ENCODE data around the gene CCDC74A.
"Not testable (repeated sequence)": the region's sequence is repeated elsewhere in the genome, so short reads cannot be mapped to it uniquely, and the experiment has no call there.

Gene CCDC74A

GRCh38 chr2:131492418-131493198 is 35.1 kb upstream of the CCDC74A start:
- peak overlapping the region; percentile 91 for H3K4ac ChIP-seq (ENCODE audit: low read depth, low read length)
- peak overlapping the region; percentile 84 for H2BK12ac ChIP-seq (ENCODE audit: low read length)
- peak overlapping the region; percentile 95 for H2BK5ac ChIP-seq (ENCODE audit: low read depth, low read length, poor library complexity)
- peak overlapping the region; percentile 100 for H4K8ac ChIP-seq (ENCODE audit: low read depth, low read length)
- peaks cover 5 to 9% of the 10 kb centered on the region in 2 experiments for H3K36me3 ChIP-seq (ENCODE audit: control insufficient read depth in 1 of 2, insufficient read depth in 2 of 2, low read length in 2 of 2)
- H3K23ac ChIP-seq (ENCODE audit: low read length), result no peak overlapping the region
- peak overlapping the region; percentile 91 for H3K9ac ChIP-seq (ENCODE audit: low read length)
- peaks cover 15% of the 10 kb centered on the region for H3K79me1 ChIP-seq (ENCODE audit: low read length)
- peak overlapping the region; percentile 98 for H4K91ac ChIP-seq (ENCODE audit: low read depth, low read length)
- H3K4me3 ChIP-seq (ENCODE audit: low read depth, low read length), result peak overlapping the region; percentile 97
- peak overlapping the region; percentile 100 for H2AFZ ChIP-seq (ENCODE audit: insufficient read depth, low read length, poor library complexity)
- H3K4me2 ChIP-seq (ENCODE audit: low read length), result peak overlapping the region; percentile 73
- peak overlapping the region; percentile 85 for H2AK5ac ChIP-seq (ENCODE audit: low read length)
- H3K4me1 ChIP-seq (ENCODE audit: control insufficient read depth in 1 of 2, insufficient read depth in 2 of 2, low read length in 2 of 2), result peaks cover 6 to 10% of the 10 kb centered on the region in 2 experiments
- H4K12ac ChIP-seq (ENCODE audit: low read depth, low read length), result peak overlapping the region; percentile 100
- H3K79me2 ChIP-seq (ENCODE audit: control insufficient read depth, insufficient read depth, low read length, poor library complexity), result peaks cover 28% of the 10 kb centered on the region
- peak overlapping the region; percentile 100 for H3K18ac ChIP-seq (ENCODE audit: low read length)
- peak overlapping the region; percentile 93 for H3K27ac ChIP-seq (ENCODE audit: low read depth, low read length)
- peak overlapping the region; percentile 99 for H2BK120ac ChIP-seq (ENCODE audit: insufficient read depth, low read length, poor library complexity)
- no peaks in the 10 kb centered on the region for H3K9me3 ChIP-seq (ENCODE audit: insufficient read depth, low read depth, low read length)
- no peaks in the 10 kb centered on the region for H3K27me3 ChIP-seq (ENCODE audit: insufficient read depth, low read length)
- H3K14ac ChIP-seq (ENCODE audit: low read length), result peak overlapping the region; percentile 100
- DNase-seq, result peak; percentile 96 to 97
- WGBS (ENCODE audit: extremely low coverage, insufficient coverage, insufficient read length), result no CpG with 5 or more reads among the region's 79 CpGs

- Histone ChIP-seq H3K79me2 (ENCODE audit: control insufficient read depth, insufficient read depth, low read length, poor library complexity) (peaks cover 28% of the 10 kb centered on the region), H3K9ac (ENCODE audit: low read length) (peak overlapping the region; percentile 91), H3K9me3 (ENCODE audit: insufficient read depth, low read depth, low read length) (no peaks in the 10 kb centered on the region), H3K23ac (ENCODE audit: low read length) (no peak overlapping the region), H2BK12ac (ENCODE audit: low read length) (no peak overlapping the region), H3K27ac (ENCODE audit: low read depth, low read length) (peak overlapping the region; percentile 93), H2AFZ (ENCODE audit: insufficient read depth, low read length, poor library complexity) (peak overlapping the region; percentile 95), H3K27me3 (ENCODE audit: insufficient read depth, low read length) (no peaks in the 10 kb centered on the region), H2AK5ac (ENCODE audit: low read length) (peak overlapping the region; percentile 13), H3K4me2 (ENCODE audit: low read length) (peak overlapping the region; percentile 73), H2BK5ac (ENCODE audit: low read depth, low read length, poor library complexity) (peak overlapping the region; percentile 82), H3K14ac (ENCODE audit: low read length) (peak overlapping the region; percentile 88), H4K91ac (ENCODE audit: low read depth, low read length) (peak overlapping the region; percentile 98), H3K4me1 (ENCODE audit: control insufficient read depth in 1 of 2, insufficient read depth in 2 of 2, low read length in 2 of 2) (peaks cover 6 to 10% of the 10 kb centered on the region in 2 experiments), H3K36me3 (ENCODE audit: control insufficient read depth in 1 of 2, insufficient read depth in 2 of 2, low read length in 2 of 2) (peaks cover 3 to 15% of the 10 kb centered on the region in 2 experiments), H3K18ac (ENCODE audit: low read length) (peak overlapping the region; percentile 94), H4K8ac (ENCODE audit: low read depth, low read length) (peak overlapping the region; percentile 100), H2BK120ac (ENCODE audit: insufficient read depth, low read length, poor library complexity) (peak overlapping the region; percentile 64), H3K79me1 (ENCODE audit: low read length) (peaks cover 15% of the 10 kb centered on the region), H3K4ac (ENCODE audit: low read depth, low read length) (peak overlapping the region; percentile 91), H3K4me3 (ENCODE audit: low read depth, low read length) (peak overlapping the region; percentile 97), H4K12ac (ENCODE audit: low read depth, low read length) (peak overlapping the region; percentile 100)
- DNase-seq, result no peak
- WGBS (ENCODE audit: extremely low coverage, insufficient coverage, insufficient read length), result no CpG with 5 or more reads among the region's 40 CpGs
These were observed 34.3 kb upstream of the CCDC74A start for GRCh38 chr2:131493199-131493968.

GRCh38 chr2:131495506-131495905 is 32.2 kb upstream of the CCDC74A start:
- peaks cover 15% of the 10 kb centered on the region for H3K79me1 ChIP-seq (ENCODE audit: low read length)
- H2BK5ac ChIP-seq (ENCODE audit: low read depth, low read length, poor library complexity); H3K9me3 ChIP-seq (ENCODE audit: insufficient read depth, low read depth, low read length); H2BK12ac ChIP-seq (ENCODE audit: low read length); H4K8ac ChIP-seq (ENCODE audit: low read depth, low read length); H3K4me2 ChIP-seq (ENCODE audit: low read length); H3K4ac ChIP-seq (ENCODE audit: low read depth, low read length); H3K23ac ChIP-seq (ENCODE audit: low read length); H3K18ac ChIP-seq (ENCODE audit: low read length); H3K4me3 ChIP-seq (ENCODE audit: low read depth, low read length); H2BK120ac ChIP-seq (ENCODE audit: insufficient read depth, low read length, poor library complexity); H3K27ac ChIP-seq (ENCODE audit: low read depth, low read length); H3K14ac ChIP-seq (ENCODE audit: low read length); H3K27me3 ChIP-seq (ENCODE audit: insufficient read depth, low read length); H2AFZ ChIP-seq (ENCODE audit: insufficient read depth, low read length, poor library complexity); H2AK5ac ChIP-seq (ENCODE audit: low read length); H3K9ac ChIP-seq (ENCODE audit: low read length); H4K12ac ChIP-seq (ENCODE audit: low read depth, low read length); DNase-seq; H4K91ac ChIP-seq (ENCODE audit: low read depth, low read length): not testable (repeated sequence)
- peaks cover 6 to 19% of the 10 kb centered on the region in 2 experiments for H3K36me3 ChIP-seq (ENCODE audit: control insufficient read depth in 1 of 2, insufficient read depth in 2 of 2, low read length in 2 of 2)
- H3K79me2 ChIP-seq (ENCODE audit: control insufficient read depth, insufficient read depth, low read length, poor library complexity), result peaks cover 28% of the 10 kb centered on the region
- peaks cover 6 to 10% of the 10 kb centered on the region in 2 experiments for H3K4me1 ChIP-seq (ENCODE audit: control insufficient read depth in 1 of 2, insufficient read depth in 2 of 2, low read length in 2 of 2)
- no CpG with 5 or more reads among the region's 1 CpG for WGBS (ENCODE audit: extremely low coverage, insufficient coverage, insufficient read length)

GRCh38 chr2:131498321-131498973 is 29.2 kb upstream of the CCDC74A start:
- not testable (repeated sequence) for H4K8ac ChIP-seq (ENCODE audit: low read depth, low read length); H2AK5ac ChIP-seq (ENCODE audit: low read length); H3K27ac ChIP-seq (ENCODE audit: low read depth, low read length); H2BK5ac ChIP-seq (ENCODE audit: low read depth, low read length, poor library complexity); H4K12ac ChIP-seq (ENCODE audit: low read depth, low read length); H3K23ac ChIP-seq (ENCODE audit: low read length); H2BK12ac ChIP-seq (ENCODE audit: low read length); H3K9ac ChIP-seq (ENCODE audit: low read length); H3K27me3 ChIP-seq (ENCODE audit: insufficient read depth, low read length); H3K4me2 ChIP-seq (ENCODE audit: low read length); H3K14ac ChIP-seq (ENCODE audit: low read length); H3K9me3 ChIP-seq (ENCODE audit: insufficient read depth, low read depth, low read length); H3K79me1 ChIP-seq (ENCODE audit: low read length); H3K4ac ChIP-seq (ENCODE audit: low read depth, low read length); H3K18ac ChIP-seq (ENCODE audit: low read length); H3K4me1 ChIP-seq (ENCODE audit: control insufficient read depth in 1 of 2, insufficient read depth in 2 of 2, low read length in 2 of 2); DNase-seq; H4K91ac ChIP-seq (ENCODE audit: low read depth, low read length); H3K4me3 ChIP-seq (ENCODE audit: low read depth, low read length); H2BK120ac ChIP-seq (ENCODE audit: insufficient read depth, low read length, poor library complexity); H2AFZ ChIP-seq (ENCODE audit: insufficient read depth, low read length, poor library complexity)
- H3K36me3 ChIP-seq (ENCODE audit: control insufficient read depth in 1 of 2, insufficient read depth in 2 of 2, low read length in 2 of 2), result peaks cover 29 to 45% of the 10 kb centered on the region in 2 experiments
- peaks cover 14% of the 10 kb centered on the region for H3K79me2 ChIP-seq (ENCODE audit: control insufficient read depth, insufficient read depth, low read length, poor library complexity)
- no CpG with 5 or more reads among the region's 8 CpGs for WGBS (ENCODE audit: extremely low coverage, insufficient coverage, insufficient read length)
